ENCODE measurements around the gene FAM210B. TPM values are rescaled to one million over a fixed set of nuclear protein-coding genes. Genes with fewer than 3 reads are reported as not detected.

FAM210B gene
- total and polyA plus RNA-seq, 10 of the 15 experiments (the other 5 are each of a cell fraction or from before 2014, with no cell fraction given) = 0.13 to 1.4 (median 0.68) TPM

DNA sequence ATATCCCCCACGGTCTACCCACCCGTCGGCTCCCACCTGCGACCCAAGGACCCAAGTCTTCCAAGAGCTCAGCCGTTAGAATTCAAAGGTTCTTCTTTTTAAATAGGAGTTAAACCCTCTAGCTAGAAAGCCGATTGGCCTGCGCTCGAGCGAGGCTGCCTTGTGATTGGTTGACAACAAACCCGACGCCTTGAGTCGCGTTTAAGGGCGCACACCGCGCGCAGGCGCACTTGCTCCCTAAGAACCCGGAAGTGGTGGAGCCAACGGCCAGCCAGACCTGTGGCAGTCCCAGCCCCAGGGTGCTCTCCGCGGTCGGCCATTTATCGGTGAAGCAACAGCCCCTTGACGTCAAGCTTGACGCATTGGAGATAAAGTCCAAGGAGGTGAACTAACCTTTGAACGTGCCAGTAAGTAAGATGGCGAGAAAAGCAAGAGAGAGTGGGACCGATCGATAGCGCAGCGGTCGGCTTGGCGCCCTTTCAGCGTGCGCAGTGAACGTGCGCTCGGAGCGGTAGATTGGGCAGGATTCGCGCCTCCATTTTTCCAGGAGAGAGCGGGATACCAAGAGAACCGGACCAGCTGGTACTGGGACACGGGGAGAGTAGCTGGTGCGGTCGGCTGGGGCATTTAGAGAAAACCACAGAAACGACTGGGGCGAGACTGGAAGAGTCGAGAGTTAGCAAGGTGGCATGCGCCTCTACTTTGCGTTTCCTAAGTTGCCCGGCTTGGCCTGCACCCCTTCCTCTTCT is 33.5 kb downstream of the FAM210B start, which contains the start of the genes AURKA and CSTF1 (continued):
- TF ChIP-seq, protein P1, sequence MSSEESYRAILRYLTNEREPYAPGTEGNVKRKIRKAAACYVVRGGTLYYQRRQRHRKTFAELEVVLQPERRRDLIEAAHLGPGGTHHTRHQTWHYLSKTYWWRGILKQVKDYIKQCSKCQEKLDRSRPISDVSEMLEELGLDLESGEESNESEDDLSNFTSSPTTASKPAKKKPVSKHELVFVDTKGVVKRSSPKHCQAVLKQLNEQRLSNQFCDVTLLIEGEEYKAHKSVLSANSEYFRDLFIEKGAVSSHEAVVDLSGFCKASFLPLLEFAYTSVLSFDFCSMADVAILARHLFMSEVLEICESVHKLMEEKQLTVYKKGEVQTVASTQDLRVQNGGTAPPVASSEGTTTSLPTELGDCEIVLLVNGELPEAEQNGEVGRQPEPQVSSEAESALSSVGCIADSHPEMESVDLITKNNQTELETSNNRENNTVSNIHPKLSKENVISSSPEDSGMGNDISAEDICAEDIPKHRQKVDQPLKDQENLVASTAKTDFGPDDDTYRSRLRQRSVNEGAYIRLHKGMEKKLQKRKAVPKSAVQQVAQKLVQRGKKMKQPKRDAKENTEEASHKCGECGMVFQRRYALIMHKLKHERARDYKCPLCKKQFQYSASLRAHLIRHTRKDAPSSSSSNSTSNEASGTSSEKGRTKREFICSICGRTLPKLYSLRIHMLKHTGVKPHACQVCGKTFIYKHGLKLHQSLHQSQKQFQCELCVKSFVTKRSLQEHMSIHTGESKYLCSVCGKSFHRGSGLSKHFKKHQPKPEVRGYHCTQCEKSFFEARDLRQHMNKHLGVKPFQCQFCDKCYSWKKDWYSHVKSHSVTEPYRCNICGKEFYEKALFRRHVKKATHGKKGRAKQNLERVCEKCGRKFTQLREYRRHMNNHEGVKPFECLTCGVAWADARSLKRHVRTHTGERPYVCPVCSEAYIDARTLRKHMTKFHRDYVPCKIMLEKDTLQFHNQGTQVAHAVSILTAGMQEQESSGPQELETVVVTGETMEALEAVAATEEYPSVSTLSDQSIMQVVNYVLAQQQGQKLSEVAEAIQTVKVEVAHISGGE (CRISPR knock-in tag; IDR thresholded peaks at IDR 0.05) = no peak
- TF ChIP-seq SIX5 (IDR thresholded peaks at IDR 0.05; ENCODE audit: low read depth, low read length, severe bottlenecking) (peak; percentile 73), TCF7 (IDR thresholded peaks at IDR 0.05; ENCODE audit: borderline replicate concordance) (no peak), BRCA1 (IDR thresholded peaks at IDR 0.05; ENCODE audit: low read depth, low read length) (no peak), KLF5 (IDR thresholded peaks at IDR 0.05; ENCODE audit: partially characterized antibody) (no peak), POLR2AphosphoS2 (IDR thresholded peaks at IDR 0.05; ENCODE audit: low read depth, low read length) (peak; percentile 94), SRF (IDR thresholded peaks at IDR 0.05; ENCODE audit: low read depth in 2 of 2, low read length in 2 of 2) (peak; percentile 92 to 99), TBL1XR1 (IDR thresholded peaks at IDR 0.05; ENCODE audit: low read depth, low read length) (0 out of 2 replicates have a peak, but pooled peaks have one; percentile 23), DPF2 (IDR thresholded peaks at IDR 0.05) (peak; percentile 18; the same call in 1 of the 2 replicates), RFX5 (IDR thresholded peaks at IDR 0.05; ENCODE audit: low read depth, low read length) (peak; percentile 77), NR2F1 (conservative IDR thresholded peaks at IDR 0.05) (peak; percentile 81), SMARCA5 (IDR thresholded peaks at IDR 0.05) (0 out of 2 replicates have a peak, but pooled peaks have one; percentile 89), BACH1 (IDR thresholded peaks at IDR 0.05; ENCODE audit: borderline replicate concordance) (no peak), ATF7 (IDR thresholded peaks at IDR 0.05; ENCODE audit: low read depth) (peak; percentile 83), KAT2A (conservative IDR thresholded peaks at IDR 0.05; ENCODE audit: control insufficient read depth, low read depth, low read length) (no peak), IKZF2 (IDR thresholded peaks at IDR 0.05) (peak; percentile 81), MEF2B (IDR thresholded peaks at IDR 0.05; ENCODE audit: partially characterized antibody, poor library complexity, severe bottlenecking) (peak; percentile 37), CREM (IDR thresholded peaks at IDR 0.05; ENCODE audit: low read depth) (peak; percentile 97)
- TF ChIP-seq, protein P2, sequence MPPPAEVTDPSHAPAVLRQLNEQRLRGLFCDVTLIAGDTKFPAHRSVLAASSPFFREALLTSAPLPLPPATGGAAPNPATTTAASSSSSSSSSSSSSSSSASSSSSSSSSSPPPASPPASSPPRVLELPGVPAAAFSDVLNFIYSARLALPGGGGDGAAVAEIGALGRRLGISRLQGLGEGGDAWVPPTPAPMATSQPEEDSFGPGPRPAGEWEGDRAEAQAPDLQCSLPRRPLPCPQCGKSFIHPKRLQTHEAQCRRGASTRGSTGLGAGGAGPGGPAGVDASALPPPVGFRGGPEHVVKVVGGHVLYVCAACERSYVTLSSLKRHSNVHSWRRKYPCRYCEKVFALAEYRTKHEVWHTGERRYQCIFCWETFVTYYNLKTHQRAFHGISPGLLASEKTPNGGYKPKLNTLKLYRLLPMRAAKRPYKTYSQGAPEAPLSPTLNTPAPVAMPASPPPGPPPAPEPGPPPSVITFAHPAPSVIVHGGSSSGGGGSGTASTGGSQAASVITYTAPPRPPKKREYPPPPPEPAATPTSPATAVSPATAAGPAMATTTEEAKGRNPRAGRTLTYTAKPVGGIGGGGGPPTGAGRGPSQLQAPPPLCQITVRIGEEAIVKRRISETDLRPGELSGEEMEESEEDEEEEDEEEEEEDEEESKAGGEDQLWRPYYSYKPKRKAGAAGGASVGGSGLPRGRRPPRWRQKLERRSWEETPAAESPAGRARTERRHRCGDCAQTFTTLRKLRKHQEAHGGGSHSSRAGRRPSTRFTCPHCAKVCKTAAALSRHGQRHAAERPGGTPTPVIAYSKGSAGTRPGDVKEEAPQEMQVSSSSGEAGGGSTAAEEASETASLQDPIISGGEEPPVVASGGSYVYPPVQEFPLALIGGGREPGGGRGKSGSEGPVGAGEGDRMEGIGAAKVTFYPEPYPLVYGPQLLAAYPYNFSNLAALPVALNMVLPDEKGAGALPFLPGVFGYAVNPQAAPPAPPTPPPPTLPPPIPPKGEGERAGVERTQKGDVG (CRISPR knock-in tag; IDR thresholded peaks at IDR 0.05) = no peak
